H1 (cell line): Measurements from ENCODE around the gene TRPV4. TPM values are rescaled to one million over a fixed set of nuclear protein-coding genes. Genes with fewer than 3 reads are reported as not detected.

ENCODE experiments used
- CTCF ChIA-PET: fragments of 300-600 bp; sonication (Branson Sonifier 250); formaldehyde crosslinking; loops from one replicate; lab custom pipeline; 2021; ENCODE audit not compliant: partially characterized antibody; lab: Charles Lee
- POLR2A ChIA-PET: fragments of 300-600 bp; sonication (Branson Sonifier 250); formaldehyde crosslinking; loops from one replicate; lab custom pipeline; 2021; ENCODE audit warnings: inconsistent platforms; ENCODE audit not compliant: partially characterized antibody; lab: Charles Lee
- DNase-seq, 2 experiments: peaks; one replicate each; pipeline versions ENCODE4 v3.0.0 to v3.0.0-alpha.2; 2010 to 2022; ENCODE audit warnings: low spot score in 2 of 2, low read depth in 1 of 2, mixed read lengths in 1 of 2
- FAIRE-seq: peaks from 2 replicates; lab custom pipeline; 2011; peaks lifted over from hg19 to GRCh38; lab: Jason Lieb, UNC
- H2AFZ ChIP-seq: 2 replicates; pipeline ENCODE4 v1.8.1; 2012; ENCODE audit warnings: low read length, inconsistent platforms
- H2AK5ac ChIP-seq: 2 replicates; pipeline ENCODE4 v1.6.1; 2013; ENCODE audit warnings: low read depth, low read length
- H2BK120ac ChIP-seq: replicated peaks from 2 replicates; pipeline ENCODE3; 2013; ENCODE audit warnings: low read depth, low read length, inconsistent platforms
- H2BK12ac ChIP-seq: 2 replicates; pipeline ENCODE4 v1.6.1; 2013; ENCODE audit warnings: low read depth, low read length
- H2BK15ac ChIP-seq: 2 replicates; pipeline ENCODE4 v1.6.1; 2013; ENCODE audit warnings: low read length
- H2BK20ac ChIP-seq: 2 replicates; pipeline ENCODE4 v1.6.1; 2013; ENCODE audit warnings: low read length
- H2BK5ac ChIP-seq: 2 replicates; pipeline ENCODE4 v1.6.1; 2013; ENCODE audit warnings: low read depth, low read length
- H3K14ac ChIP-seq: 2 replicates; pipeline ENCODE4 v1.6.1; 2013; ENCODE audit warnings: inconsistent platforms; ENCODE audit not compliant: insufficient read length
- H3K18ac ChIP-seq: 2 replicates; pipeline ENCODE4 v1.6.1; 2013; ENCODE audit warnings: low read length; ENCODE audit errors: extremely low read depth
- H3K23ac ChIP-seq: 2 replicates; pipeline ENCODE4 v1.6.1; 2013; ENCODE audit warnings: inconsistent platforms; ENCODE audit not compliant: insufficient read length
- H3K23me2 ChIP-seq: 2 replicates; pipeline ENCODE4 v1.6.1; 2013; ENCODE audit warnings: low read depth, low read length
- H3K27ac ChIP-seq: 2 replicates; pipeline ENCODE4 v1.6.1; 2011; ENCODE audit warnings: low read depth, low read length, inconsistent platforms
- H3K27me3 ChIP-seq, 4 experiments: replicated peaks in 1 of 4; 1 replicate in 1 of 4; 2 replicates in 3 of 4; pipeline versions ENCODE4 v1.6.1 to v1.8.1; 2011 to 2013; ENCODE audit warnings: low read length in 3 of 4, mild to moderate bottlenecking in 3 of 4, inconsistent platforms in 2 of 4, mixed read lengths in 2 of 4, moderate library complexity in 1 of 4; ENCODE audit not compliant: control insufficient read depth in 3 of 4, insufficient read depth in 3 of 4; ENCODE audit errors: extremely low read depth in 1 of 4
- H3K36me3 ChIP-seq, 4 experiments: 2 replicates each; pipeline versions ENCODE4 v1.6.1 to v1.8.1; 2011 to 2013; ENCODE audit warnings: mild to moderate bottlenecking in 4 of 4, low read length in 3 of 4, moderate library complexity in 2 of 4, control low read depth in 1 of 4, inconsistent platforms in 1 of 4; ENCODE audit not compliant: insufficient read depth in 4 of 4, control insufficient read depth in 2 of 4
- H3K4ac ChIP-seq: replicated peaks from 2 replicates; pipeline ENCODE3; 2013; ENCODE audit warnings: low read length, low read depth, mixed read lengths, inconsistent platforms; ENCODE audit not compliant: insufficient read length
- H3K4me1 ChIP-seq, 4 experiments: replicated peaks in 1 of 4; 1 replicate in 1 of 4; 2 replicates in 3 of 4; pipeline versions ENCODE4 v1.6.1 to v1.8.1; 2011 to 2013; ENCODE audit warnings: low read length in 3 of 4, inconsistent platforms in 2 of 4, mixed read lengths in 1 of 4; ENCODE audit not compliant: insufficient read depth in 4 of 4, control insufficient read depth in 3 of 4
- H3K4me2 ChIP-seq, 2 experiments: 2 replicates each; pipeline versions ENCODE4 v1.6.1 to v1.8.1; 2011 to 2013; ENCODE audit warnings: low read depth in 2 of 2, low read length in 2 of 2, control low read depth in 1 of 2, inconsistent platforms in 1 of 2, mild to moderate bottlenecking in 1 of 2; ENCODE audit not compliant: insufficient read depth in 1 of 2
- H3K4me3 ChIP-seq, 4 experiments: fragments of 200-600, 300-600 bp in 1 of 4; sonication (generic), shearing (Covaris generic), sonication (Bioruptor Twin) in 1 of 4; 2 replicates each; pipeline versions ENCODE4 v1.5.1 to v1.8.1; 2011 to 2016; ENCODE audit warnings: low read length in 4 of 4, low read depth in 3 of 4, control low read depth in 2 of 4, inconsistent platforms in 2 of 4, mild to moderate bottlenecking in 2 of 4, mixed read lengths in 1 of 4, moderate library complexity in 1 of 4; ENCODE audit not compliant: insufficient read depth in 2 of 4; ENCODE audit errors: extremely low read depth in 1 of 4
- H3K56ac ChIP-seq: replicated peaks from 2 replicates; pipeline ENCODE3; 2013; ENCODE audit warnings: low read depth, mild to moderate bottlenecking, mixed read lengths, low read length, inconsistent platforms; ENCODE audit not compliant: insufficient read length
- H3K79me1 ChIP-seq: 2 replicates; pipeline ENCODE4 v1.6.1; 2013; ENCODE audit warnings: low read depth, low read length, control low read depth
- H3K79me2 ChIP-seq, 2 experiments: 2 replicates each; pipeline versions ENCODE4 v1.6.1 to v1.8.1; 2012 to 2013; ENCODE audit warnings: low read length in 2 of 2, mild to moderate bottlenecking in 2 of 2, inconsistent platforms in 1 of 2; ENCODE audit not compliant: insufficient read depth in 2 of 2, control insufficient read depth in 1 of 2
- H3K9ac ChIP-seq, 4 experiments: replicated peaks in 1 of 4; 1 replicate in 1 of 4; 2 replicates in 3 of 4; pipeline versions ENCODE4 v1.6.1 to v1.8.1; 2011 to 2013; ENCODE audit warnings: low read depth in 3 of 4, low read length in 3 of 4, control low read depth in 2 of 4, mild to moderate bottlenecking in 2 of 4, moderate library complexity in 2 of 4, inconsistent platforms in 1 of 4; ENCODE audit errors: extremely low read depth in 1 of 4
- H3K9me3 ChIP-seq, 2 experiments: 2 replicates each; pipeline versions ENCODE4 v1.6.1 to v1.8.1; 2012 to 2013; ENCODE audit warnings: mild to moderate bottlenecking in 2 of 2, moderate library complexity in 2 of 2, control low read depth in 1 of 2, inconsistent platforms in 1 of 2, low read depth in 1 of 2, low read length in 1 of 2, mixed read lengths in 1 of 2; ENCODE audit not compliant: insufficient read depth in 2 of 2
- H4K20me1 ChIP-seq, 2 experiments: replicated peaks in 1 of 2; 2 replicates each; pipeline versions ENCODE3 to v1.8.1; 2011 to 2013; ENCODE audit warnings: inconsistent platforms in 2 of 2, low read length in 2 of 2, mild to moderate bottlenecking in 1 of 2; ENCODE audit not compliant: insufficient read depth in 2 of 2, control insufficient read depth in 1 of 2
- H4K5ac ChIP-seq: 2 replicates; pipeline ENCODE4 v1.6.1; 2013; ENCODE audit warnings: low read length, low read depth, mixed read lengths, inconsistent platforms; ENCODE audit not compliant: insufficient read length
- H4K8ac ChIP-seq: 2 replicates; pipeline ENCODE4 v1.8.0; 2013; ENCODE audit warnings: mild to moderate bottlenecking, moderate library complexity, low read length, inconsistent platforms; ENCODE audit not compliant: insufficient read depth; ENCODE audit errors: extremely low read depth
- H4K91ac ChIP-seq: replicated peaks from 2 replicates; pipeline ENCODE3; 2013; ENCODE audit warnings: low read length, mixed read lengths, inconsistent platforms; ENCODE audit not compliant: insufficient read length
- BCL11A ChIP-seq, 2 experiments: IDR thresholded peaks; one replicate each; pipeline ENCODE4 v1.6.1; 2011; ENCODE audit warnings: low read depth in 2 of 2, low read length in 2 of 2, mild to moderate bottlenecking in 2 of 2
- CHD2 ChIP-seq: IDR thresholded peaks from 2 replicates; pipeline ENCODE4 v1.6.1; 2012; ENCODE audit warnings: low read length, improper control_type of control experiment
- CREB1 ChIP-seq: IDR thresholded peaks from 2 replicates; pipeline ENCODE4 v1.6.1; 2012; ENCODE audit warnings: inconsistent platforms
- GTF2F1 ChIP-seq: IDR thresholded peaks from 2 replicates; pipeline ENCODE4 v1.6.1; 2012; ENCODE audit warnings: low read depth, low read length, improper control_type of control experiment, borderline replicate concordance
- KDM4A ChIP-seq: IDR thresholded peaks from one replicate; pipeline ENCODE4 v1.7.1; 2012; ENCODE audit warnings: low read depth, mild to moderate bottlenecking, moderate library complexity, low read length, inconsistent platforms; ENCODE audit not compliant: severe bottlenecking
- KDM5A ChIP-seq: fragments of 200-600 bp; IDR thresholded peaks from 2 replicates; pipeline ENCODE4 v1.7.1; 2012; ENCODE audit warnings: mild to moderate bottlenecking, low read length, inconsistent platforms, mixed read lengths
- NRF1 ChIP-seq: IDR thresholded peaks from 2 replicates; pipeline ENCODE4 v1.6.1; 2011; ENCODE audit warnings: mild to moderate bottlenecking, low read depth, low read length, improper control_type of control experiment
- RAD21 ChIP-seq, 2 experiments: IDR thresholded peaks in 1 of 2; conservative IDR thresholded peaks in 1 of 2; 2 replicates each; pipeline ENCODE4 v1.6.1; 2011; ENCODE audit warnings: low read depth in 2 of 2, low read length in 2 of 2, improper control_type of control experiment in 1 of 2, inconsistent platforms in 1 of 2, mild to moderate bottlenecking in 1 of 2, moderate library complexity in 1 of 2
- SIN3A ChIP-seq, 2 experiments: IDR thresholded peaks in 1 of 2; conservative IDR thresholded peaks in 1 of 2; 2 replicates each; pipeline ENCODE4 v1.6.1; 2011 to 2012; ENCODE audit warnings: low read length in 2 of 2, improper control_type of control experiment in 1 of 2, low read depth in 1 of 2, mild to moderate bottlenecking in 1 of 2
- TCF12 ChIP-seq: IDR thresholded peaks from 2 replicates; pipeline ENCODE4 v1.6.1; 2011; ENCODE audit warnings: low read depth, mild to moderate bottlenecking, low read length
- WGBS, 2 experiments: shearing (Covaris generic) in 1 of 2; methylation state at CpG; one replicate each; pipeline versions ENCODE4 v1.1.6 to v1.1.7; 2013 to 2015; ENCODE audit warnings: low lambda C conversion rate in 2 of 2, mixed read lengths in 2 of 2, inconsistent platforms in 1 of 2, low coverage in 1 of 2, missing lambda C conversion rate in 1 of 2; ENCODE audit not compliant: insufficient replicate concordance in 2 of 2, insufficient coverage in 1 of 2, insufficient read length in 1 of 2; ENCODE audit errors: extremely low coverage in 1 of 2, missing lambda C conversion rate in 1 of 2; 5-methylcytosine and 5-hydroxymethylcytosine counted together
- polyA plus RNA-seq, 7 experiments: library from polyadenylated mRNA; depleted of rRNA in 3 of 7; stranded (reverse) in 5 of 7; unstranded in 2 of 7; fragments of >200 nt in 5 of 7; fragments of 200-250 nt in 2 of 7; gene quantifications; 1 replicate in 5 of 7; 2 replicates in 1 of 7; 4 replicates in 1 of 7; pipeline versions ENCODE4 v1.2.1 to v1.2.3, GENCODE V29; 2011 to 2013; ENCODE audit warnings: missing spikeins in 2 of 7, mixed read lengths in 2 of 7
- total RNA-seq: library from RNA; stranded (reverse); fragmentation: NEBNext Ultra II Directional; extraction: Animal tissue kit (Norgen Biotek cat#: 25700); gene quantifications from 2 replicates; pipeline ENCODE4 v1.2.1, GENCODE V29; 2021
- TF ChIP-seq, protein P1 (sequence below): IDR thresholded peaks from 2 replicates; pipeline ENCODE4 v1.6.1; 2012; ENCODE audit warnings: inconsistent platforms

TRPV4 gene
- total and polyA plus RNA-seq, 2 of the 8 experiments (the other 6 are each of a cell fraction or from before 2014, with no cell fraction given) = 2.1 to 6.2 TPM

GRCh38 chr12:109844983-109845823 is 12.0 kb upstream of the TRPV4 start:
- no peaks in the 10 kb centered on the region for H3K9me3 ChIP-seq
- no peak overlapping the region for H2BK5ac ChIP-seq
- FAIRE-seq (no peak), DNase-seq (peak; percentile 69 to 99)
- H3K14ac ChIP-seq = no peak overlapping the region
- H3K18ac ChIP-seq = no peak overlapping the region
- H2BK120ac ChIP-seq = no peak overlapping the region
- peaks cover 0 to 4% (median 2%) of the 10 kb centered on the region in 4 experiments; a peak in 5 of 7 replicates for H3K4me1 ChIP-seq
- H2BK12ac ChIP-seq = no peak overlapping the region
- H3K27me3 ChIP-seq = no peaks in the 10 kb centered on the region
- H4K8ac ChIP-seq = peak overlapping the region; percentile 69
- H3K56ac ChIP-seq = no peak overlapping the region
- H2BK15ac ChIP-seq = no peak overlapping the region
- no peak overlapping the region for H2BK20ac ChIP-seq
- no peaks in the 10 kb centered on the region for H3K23me2 ChIP-seq
- no peak overlapping the region for H2AK5ac ChIP-seq
- POLR2A ChIA-PET = interaction anchor here (0.8 to 1.7 kb wide), 2 partner anchors 14 to 33 kb away, joined by 3 to 4 read pairs; no protein-coding TSS in a partner anchor
- H4K5ac ChIP-seq = no peak overlapping the region
- peak overlapping the region in 1 of 4 experiments; percentile 43; a peak in 2 of 8 replicates for H3K4me3 ChIP-seq
- peak overlapping the region; percentile 91 for H2AFZ ChIP-seq
- no peak overlapping the region for H3K27ac ChIP-seq
- H3K23ac ChIP-seq = no peak overlapping the region
- no peak overlapping the region for H3K9ac ChIP-seq
- H3K79me2 ChIP-seq = no peaks in the 10 kb centered on the region
- CTCF ChIA-PET = interaction anchor here (0.6 to 10.9 kb wide), 41 partner anchors 11 to 446 kb away, joined by 3 to 183 read pairs (median 4); partner anchors contain the start of gene TRPV4
- no peaks in the 10 kb centered on the region for H3K79me1 ChIP-seq
- WGBS, 2 experiments = 17% methylated on average over 30 of the region's 30 CpGs; no CpG with 5 or more reads in 1 of the 2 experiments
- H3K4me2 ChIP-seq = peak overlapping the region in 1 of 2 experiments; percentile 57; a peak in 3 of 4 replicates
- H4K20me1 ChIP-seq = no peaks in the 10 kb centered on the region
- H4K91ac ChIP-seq = peak overlapping the region; percentile 80
- no peak overlapping the region for H3K4ac ChIP-seq
- no peaks in the 10 kb centered on the region for H3K36me3 ChIP-seq
- TF ChIP-seq BCL11A (IDR thresholded peaks at IDR 0.05; ENCODE audit: low read depth in 2 of 2, low read length in 2 of 2) (no peak), CHD2 (peak; percentile 35; the same call in 1 of the 2 replicates), CREB1 (peak; percentile 67), TCF12 (0 out of 2 replicates have a peak, but pooled peaks have one; percentile 17), KDM4A (peak; percentile 26), SIN3A (conservative IDR thresholded peaks at IDR 0.05 in 1 of 2, IDR thresholded peaks at IDR 0.05 in 1 of 2; ENCODE audit: low read depth in 1 of 2, low read length in 2 of 2) (0 out of 4 replicates have a peak, but pooled peaks of 1 of the 2 experiments have one; percentile 35), NRF1 (peak; percentile 94), KDM5A (no peak), GTF2F1 (no peak), RAD21 (IDR thresholded peaks at IDR 0.05 in 1 of 2, conservative IDR thresholded peaks at IDR 0.05 in 1 of 2; ENCODE audit: low read depth in 2 of 2, low read length in 2 of 2) (peak; percentile 74 to 83)
- TF ChIP-seq, protein P1, sequence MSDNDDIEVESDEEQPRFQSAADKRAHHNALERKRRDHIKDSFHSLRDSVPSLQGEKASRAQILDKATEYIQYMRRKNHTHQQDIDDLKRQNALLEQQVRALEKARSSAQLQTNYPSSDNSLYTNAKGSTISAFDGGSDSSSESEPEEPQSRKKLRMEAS = peak; percentile 43
